ENCODE data around the gene HCN2.

Gene HCN2

DNA sequence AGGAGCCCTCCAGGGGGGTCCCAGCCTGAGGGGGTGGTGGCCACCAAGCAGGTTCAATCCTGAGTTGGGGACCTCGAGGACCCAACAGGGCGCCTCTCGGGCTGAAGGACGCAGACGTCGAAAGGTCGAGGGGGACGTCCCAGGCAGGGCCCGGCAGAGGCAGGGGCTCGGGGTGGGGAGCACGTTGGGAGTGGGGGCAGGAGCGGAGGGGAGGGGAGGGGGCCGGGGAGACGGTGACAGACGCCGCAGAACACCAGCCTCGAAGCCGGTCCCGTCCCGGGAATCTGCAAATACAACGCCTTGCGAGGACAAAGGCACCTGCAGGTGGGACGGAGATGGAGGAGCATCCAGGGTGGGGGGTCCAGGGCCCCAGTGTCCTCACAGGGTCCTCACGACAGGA lies 54.1 kb downstream of the HCN2 start:
- DNase-seq: no peak

GRCh38 chr19:644363-644762 lies 54.7 kb downstream of the HCN2 start:
- no peak for DNase-seq

DNA sequence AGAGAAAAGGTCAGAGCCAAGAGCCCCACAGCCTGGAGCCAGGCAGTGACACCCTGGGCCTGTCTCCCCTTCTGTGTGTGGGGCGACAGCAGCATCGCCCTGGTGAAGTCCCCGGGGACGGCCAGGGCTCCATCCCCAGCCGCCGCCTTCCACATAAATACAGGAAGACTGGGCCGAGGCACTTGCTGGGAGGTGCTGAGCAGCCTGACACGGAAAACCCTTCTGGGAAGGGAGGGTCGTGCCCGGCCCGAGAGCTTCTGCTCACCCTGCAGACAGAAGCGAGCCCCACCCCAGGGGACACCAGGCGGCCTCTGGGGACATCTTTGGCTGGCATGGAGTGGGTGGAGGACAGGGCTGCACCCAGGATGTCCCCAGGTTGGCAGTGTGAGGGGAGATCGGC lies 55.1 kb downstream of the HCN2 start:
- DNase-seq: no peak

- DNase-seq: no peak
Observed at GRCh38 chr19:645912-646778, 56.5 kb downstream of the HCN2 start.

- no peak for DNase-seq
Observed at GRCh38 chr19:646779-647565, 57.3 kb downstream of the HCN2 start.

DNA sequence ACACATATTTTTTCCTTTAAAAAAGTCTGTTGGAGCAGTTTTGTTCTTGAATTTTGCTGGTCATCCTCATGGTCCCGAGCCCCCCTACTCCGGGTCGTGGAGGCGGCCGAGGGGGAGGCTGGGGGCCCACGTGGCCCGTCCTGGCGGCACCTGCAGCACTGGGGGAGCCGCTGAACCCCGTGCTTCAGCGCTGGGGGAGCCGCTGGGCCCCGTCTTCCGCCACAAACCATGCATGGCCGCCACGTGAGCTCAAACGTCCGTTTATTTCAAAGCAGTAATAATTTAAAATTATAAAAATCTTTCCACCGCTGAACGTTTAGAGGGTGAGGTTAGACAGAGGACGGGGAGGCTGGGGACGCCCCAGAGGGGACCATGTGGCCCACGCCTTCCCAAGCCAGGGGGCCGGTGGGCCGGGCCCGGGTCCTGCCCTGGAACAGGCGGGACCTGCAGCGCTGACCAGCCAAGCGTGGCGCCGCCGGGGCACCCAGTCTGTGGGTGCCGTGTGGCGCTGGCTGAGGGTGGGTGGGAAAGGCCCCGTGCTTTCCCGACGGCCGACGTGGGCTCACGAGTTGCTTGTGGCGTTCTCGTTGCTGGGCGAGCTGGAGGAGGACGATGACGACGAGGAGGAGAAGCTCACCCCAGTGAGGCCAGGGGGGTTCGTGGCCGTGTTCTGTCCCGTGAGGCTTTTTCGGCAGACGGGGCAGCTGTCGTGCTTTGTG lies 58.0 kb downstream of the HCN2 start:
- no peak for DNase-seq

GRCh38 chr19:648305-648704 lies 58.6 kb downstream of the HCN2 start:
- DNase-seq: no peak

DNA sequence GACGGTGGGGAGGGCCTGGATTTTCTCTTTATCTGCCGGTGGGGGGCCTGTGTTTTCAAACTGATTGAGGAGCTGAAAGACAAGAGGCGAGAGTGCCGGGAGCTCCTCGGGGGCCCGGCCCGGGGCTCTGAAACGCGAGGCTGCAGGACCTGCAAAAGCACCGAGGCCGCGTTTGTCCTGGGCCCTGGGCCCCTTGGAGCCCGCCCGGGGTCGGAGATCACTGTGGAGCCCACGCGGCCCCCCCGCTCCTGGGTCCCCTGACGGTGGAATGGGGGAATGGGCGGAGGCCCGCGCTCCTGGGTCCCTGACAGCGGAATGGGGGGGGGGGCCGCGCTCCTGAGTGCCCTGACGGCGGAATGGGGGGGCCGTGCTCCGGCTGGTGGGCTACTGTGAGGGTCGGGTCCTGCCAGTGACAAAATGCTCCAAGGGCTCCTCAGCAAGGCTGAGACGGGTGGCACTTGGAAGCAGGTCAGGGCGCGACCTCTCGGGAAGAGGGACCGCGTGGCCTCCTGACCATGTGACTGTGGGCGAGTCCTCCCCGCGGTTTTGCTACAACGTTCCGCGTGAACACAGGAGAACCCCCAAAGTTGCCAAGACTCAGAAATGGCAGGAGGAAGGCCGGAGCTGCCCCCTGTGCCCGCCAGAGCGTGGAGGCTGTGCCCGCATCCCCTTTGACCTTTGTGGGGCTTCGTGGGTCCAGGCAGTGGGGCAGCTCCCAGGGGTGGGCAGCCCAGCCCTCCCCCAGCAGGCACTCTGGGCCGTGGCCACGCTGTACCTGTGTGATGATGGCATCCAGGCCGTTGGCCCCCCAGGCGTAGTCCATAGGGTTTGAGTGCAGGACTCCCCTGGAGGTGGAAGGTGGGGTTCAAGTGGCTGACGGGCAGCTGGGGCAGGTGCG lies 59.5 kb downstream of the HCN2 start:
- no peak for DNase-seq

- DNase-seq: no peak
Observed at GRCh38 chr19:650121-650520, 60.4 kb downstream of the HCN2 start.

DNA sequence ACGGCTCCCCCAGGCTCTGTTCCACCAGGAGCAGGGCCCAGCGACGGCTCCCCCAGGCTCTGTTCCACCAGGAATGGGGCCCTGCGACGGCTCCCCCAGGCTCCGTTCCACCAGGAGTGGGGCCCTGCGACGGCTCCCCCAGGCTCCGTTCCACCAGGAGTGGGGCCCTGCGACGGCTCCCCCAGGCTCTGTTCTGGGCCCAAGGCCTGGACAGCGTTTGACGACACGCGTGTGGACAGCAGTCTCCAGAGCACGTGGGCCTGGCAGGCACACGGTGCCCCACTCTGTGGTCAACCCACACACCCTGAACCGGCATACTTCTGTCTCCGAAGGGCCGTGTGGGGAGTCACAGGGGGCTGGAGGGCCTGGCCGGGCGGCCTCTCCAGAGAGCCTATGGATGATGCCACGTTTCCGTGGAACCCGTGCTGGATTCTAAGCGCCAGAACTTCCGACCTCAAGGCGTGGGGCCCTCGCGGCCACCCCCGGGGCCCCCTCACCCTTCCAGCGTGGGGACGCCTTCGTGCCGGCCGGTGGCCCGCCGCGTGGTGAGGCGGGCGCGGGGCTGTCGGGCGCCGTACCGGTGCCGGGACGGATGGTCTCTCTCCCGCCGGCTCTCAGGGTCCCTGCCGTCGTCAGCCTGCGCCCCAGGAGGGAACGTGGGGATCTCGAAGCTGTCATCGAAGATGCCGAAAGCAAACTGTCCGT lies 61.6 kb downstream of the HCN2 start:
- no peak for DNase-seq

GRCh38 chr19:651991-652390 lies 62.3 kb downstream of the HCN2 start:
- DNase-seq: no peak

GRCh38 chr19:652467-653389 lies 63.0 kb downstream of the HCN2 start:
- no peak for DNase-seq

DNA sequence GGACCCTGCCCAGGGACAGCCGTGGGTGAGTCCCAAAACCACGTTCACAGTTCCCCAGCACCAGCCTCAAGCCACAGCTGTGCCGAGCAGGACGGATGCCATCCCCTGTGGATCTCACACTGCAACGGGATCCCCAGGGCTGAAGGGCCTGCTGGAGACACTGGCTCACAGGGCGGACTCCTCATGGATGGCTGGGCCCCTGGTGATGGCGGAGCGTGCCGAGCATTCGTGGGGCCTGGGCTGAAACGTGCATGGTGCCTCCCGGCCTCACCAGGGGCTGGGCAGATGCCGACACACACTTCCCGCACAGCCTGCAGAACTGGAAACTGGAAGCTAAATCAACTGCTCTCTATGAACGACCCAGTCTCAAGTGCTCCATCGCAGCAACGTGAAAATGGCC lies 63.7 kb downstream of the HCN2 start:
- DNase-seq: no peak

- DNase-seq: no peak
Observed at GRCh38 chr19:655691-656090, 66.0 kb downstream of the HCN2 start.

- no peak for DNase-seq
Observed at GRCh38 chr19:656751-657559, 67.3 kb downstream of the HCN2 start.

GRCh38 chr19:657611-658010 lies 67.9 kb downstream of the HCN2 start:
- no peak for DNase-seq

- no peak for DNase-seq
Observed at GRCh38 chr19:658059-658839, 68.6 kb downstream of the HCN2 start.

GRCh38 chr19:658916-659839 lies 69.5 kb downstream of the HCN2 start:
- peak; percentile 63 for DNase-seq

All from activated CD4-positive, alpha-beta T cell treated with anti-CD3 and anti-CD28 coated beads, Interleukin-2, amount 50 U/mL, for 1 hour (primary cell).